HG03575 (cell line): ENCODE measurements around the gene SNU13.
"Not testable (repeated sequence)": the region's sequence is repeated elsewhere in the genome, so short reads cannot be mapped to it uniquely, and the experiment has no call there.

Source experiments
- ATAC-seq: cut with Tn5 transposase; IDR thresholded peaks from one replicate; pipeline ENCODE4 v1.9.1; 2021; ENCODE audit not compliant: unreplicated experiment, insufficient number of reproducible peaks, low FRiP score; ENCODE audit errors: extremely low read depth

SNU13 gene

DNA sequence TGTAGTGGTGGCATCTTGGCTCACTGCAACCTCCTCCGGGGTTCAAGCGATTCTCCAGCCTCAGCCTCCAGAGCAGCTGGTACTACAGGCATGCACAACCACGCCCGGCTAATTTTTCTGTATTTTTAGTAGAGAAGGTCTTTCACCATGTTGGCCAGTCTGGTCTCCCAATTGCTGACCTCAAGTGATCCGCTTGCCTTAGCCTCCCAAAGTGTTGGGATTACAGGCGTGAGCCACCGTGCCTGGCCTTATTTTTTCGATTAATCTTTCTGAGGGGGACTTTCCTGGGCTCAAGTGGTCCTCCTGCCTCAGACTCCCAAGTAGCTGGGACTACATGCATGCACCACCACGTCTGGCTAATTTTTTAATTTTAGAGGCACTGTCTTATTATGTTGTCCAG, 5.6 kb downstream of the SNU13 start:
- no peak for ATAC-seq

DNA sequence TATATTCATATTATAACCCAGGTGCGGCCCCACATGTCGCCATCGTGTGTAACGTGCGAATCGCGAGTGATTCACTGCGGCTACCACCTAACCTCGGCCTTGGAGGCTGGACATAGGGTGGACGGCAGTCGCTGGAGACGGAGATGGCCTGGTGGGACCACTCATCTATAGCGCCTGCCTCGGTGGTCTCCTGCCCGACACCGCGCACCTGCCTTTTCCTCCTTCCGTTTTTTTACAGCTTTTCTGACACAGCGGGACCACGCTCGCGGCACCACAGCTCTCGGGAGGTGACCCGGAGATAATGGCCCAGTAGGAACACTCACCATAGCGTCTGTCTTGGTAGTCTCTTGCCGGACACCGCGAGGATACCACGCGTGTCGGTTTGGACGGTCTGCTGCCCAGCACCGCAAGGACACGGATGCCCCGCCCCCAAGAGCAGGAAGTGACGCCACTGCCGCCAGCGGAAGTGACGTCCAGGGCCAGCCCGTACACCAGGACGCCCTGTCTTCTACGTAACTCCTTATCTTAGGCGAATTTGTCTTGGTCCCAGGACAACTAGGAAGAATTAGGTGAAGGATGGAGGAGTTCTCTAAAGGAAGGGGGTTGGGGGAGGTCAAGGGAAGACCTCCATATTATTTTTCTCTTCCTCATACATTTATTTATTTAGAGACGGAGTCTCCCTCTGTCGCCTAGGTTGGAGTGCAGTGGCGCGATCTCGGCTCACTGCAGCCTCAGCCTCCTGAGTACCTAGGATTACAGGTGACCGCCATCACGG, 6.4 kb downstream of the SNU13 start:
- no peak for ATAC-seq

DNA sequence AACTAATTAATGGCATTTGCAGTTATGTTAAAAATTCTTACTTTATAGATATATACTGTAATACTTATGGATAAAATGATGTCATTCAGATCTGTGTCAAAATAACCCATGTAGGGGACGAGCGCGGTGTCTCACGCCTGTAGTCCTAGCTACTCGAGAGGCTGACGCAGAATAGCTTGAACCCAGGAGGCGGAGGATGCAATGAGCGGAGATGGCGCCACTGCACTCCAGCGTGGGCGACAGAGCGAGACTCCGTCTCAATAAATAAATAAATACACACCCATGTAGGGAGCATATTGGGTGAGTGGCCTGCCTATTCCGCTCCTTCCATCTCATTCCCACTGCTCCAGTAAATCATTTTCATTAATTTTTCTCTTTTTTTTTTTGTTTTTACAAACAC, 7.1 kb downstream of the SNU13 start:
- no peak for ATAC-seq

DNA sequence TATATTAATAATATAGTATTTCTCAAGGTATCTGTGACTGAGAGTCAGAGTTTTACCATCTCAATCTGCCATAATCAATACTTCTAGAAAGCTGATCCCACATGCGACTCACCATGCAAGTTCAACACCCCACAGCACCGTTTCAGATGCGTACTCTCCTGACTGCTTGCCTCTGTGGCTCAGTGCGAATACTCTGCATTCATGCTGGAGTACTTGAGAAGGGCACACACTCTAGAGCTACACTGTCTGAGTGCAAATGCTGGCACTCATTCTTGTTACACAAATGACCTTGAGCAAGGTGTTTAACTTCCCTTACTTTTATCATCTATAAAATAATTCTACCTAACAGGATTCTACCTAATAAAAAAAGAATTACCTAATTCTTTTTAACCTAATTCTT, 12.5 kb downstream of the SNU13 start:
- no peak for ATAC-seq

DNA sequence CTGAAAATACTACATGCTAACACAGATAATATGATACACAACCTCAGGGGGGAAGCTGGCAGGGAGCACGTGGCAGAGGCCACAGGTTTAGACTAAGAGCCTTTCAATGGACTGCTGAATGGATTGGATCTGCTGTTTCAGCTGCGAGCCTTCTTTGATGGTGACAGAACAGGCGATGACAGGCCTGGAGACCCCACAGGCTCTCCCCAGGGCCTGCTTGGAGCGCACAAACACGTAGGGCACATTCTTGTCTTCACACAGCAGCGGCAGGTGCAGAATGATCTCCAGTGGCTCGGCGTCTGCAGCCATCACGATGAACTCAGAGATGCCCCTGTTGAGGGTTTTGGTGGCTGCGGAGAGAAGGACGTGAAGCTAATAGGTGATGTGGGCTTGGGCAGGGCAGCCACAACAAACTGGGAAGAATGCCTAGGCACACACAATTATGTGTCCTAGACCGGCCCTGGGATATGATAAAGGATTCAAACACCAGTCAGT, 13.8 kb downstream of the SNU13 start:
- no peak for ATAC-seq

DNA sequence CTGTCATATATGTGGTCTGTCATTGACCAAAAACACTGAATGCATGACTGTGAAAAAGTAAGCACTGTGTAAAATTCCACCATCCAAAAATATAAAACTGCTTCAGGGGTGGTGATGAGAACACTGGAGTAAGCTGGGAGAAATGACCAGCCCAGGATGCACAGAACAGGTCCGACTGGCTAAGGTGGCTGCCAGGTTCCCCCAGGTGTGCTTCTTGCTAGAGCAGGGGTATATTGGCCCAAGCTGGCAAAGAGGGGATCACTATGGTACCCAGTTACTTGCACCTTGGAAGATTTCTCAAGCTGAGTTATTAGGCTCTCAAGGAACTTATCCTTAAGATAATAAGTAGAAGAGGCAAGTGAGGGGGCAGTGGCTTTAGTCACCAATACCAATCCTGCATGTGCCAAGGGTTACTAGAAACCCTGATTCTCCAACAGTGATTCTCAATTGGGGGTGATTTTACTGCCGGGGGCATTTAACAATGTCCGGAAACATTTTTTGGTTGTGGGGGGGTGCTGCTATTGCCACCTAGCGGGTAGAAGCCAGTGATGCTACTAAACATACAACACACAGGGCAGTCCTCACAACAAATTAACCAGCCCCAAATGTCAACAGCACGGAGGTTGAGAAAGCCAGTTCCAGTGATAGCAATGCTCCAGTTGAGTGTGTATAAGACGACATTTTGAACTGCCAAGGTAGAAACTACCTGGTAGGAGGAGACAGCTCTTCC, 15.7 kb downstream of the SNU13 start:
- ATAC-seq, result no peak

DNA sequence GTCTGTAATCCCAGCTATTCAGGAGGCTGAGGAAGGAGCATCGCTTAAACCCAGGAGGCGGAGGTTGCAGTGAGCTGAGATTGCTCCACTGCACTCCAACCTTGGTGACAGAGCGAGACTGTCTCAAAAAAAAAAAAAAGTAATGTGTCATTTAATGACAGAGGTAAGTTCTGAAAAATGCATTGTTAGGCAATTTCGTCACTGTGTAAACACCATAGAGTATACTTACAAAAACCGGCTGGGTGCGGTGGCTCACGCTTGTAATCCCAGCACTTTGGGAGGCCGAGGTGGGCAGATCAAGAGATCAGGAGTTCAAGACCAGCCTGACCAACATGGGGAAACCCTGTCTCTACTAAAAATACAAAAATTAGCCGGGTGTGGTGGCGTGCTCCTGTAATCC, 16.6 kb downstream of the SNU13 start:
- not testable (repeated sequence) for ATAC-seq

DNA sequence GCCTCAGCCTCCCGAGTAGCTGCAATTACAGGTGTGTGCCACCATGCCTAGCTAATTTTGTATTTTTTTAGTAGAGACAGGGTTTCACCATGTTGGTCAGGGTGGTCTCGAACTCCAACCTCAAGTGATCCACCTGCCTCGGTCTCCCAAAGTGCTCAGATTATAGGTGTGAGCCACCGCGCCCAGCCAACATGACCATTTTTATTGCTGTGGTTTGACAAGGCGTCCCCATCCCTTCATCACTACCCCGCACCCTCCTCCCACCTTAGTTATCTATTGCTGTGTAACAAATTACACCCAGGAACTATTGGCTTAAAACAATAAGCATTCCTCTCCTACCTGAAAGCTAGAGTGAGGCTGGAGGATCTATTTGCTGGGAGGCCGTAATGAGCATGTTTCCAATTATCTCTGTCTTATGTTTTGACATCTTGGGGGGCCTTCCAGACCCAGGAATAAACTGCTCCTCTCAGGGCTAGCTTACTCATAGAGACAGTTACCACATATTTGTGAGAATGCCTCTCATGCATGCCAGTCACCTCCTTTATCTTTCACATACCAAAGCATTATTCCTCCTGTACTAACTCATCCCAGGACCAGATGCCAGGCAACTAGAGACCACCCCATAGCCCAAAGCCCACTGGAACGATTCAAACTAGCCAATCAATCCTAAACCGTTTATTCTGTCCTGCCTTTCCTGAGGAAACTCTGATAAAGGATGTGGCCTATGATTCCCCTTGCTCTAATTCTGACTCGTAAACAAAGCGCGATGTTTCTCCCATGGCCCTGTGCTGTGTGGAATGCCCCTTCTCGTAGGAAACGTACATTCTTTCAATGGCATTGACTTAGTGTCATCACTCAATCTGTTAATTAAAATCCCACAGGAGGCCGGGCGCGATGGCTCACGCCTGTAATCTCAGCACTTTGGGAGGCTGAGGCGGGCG, 19.4 kb downstream of the SNU13 start:
- no peak for ATAC-seq

DNA sequence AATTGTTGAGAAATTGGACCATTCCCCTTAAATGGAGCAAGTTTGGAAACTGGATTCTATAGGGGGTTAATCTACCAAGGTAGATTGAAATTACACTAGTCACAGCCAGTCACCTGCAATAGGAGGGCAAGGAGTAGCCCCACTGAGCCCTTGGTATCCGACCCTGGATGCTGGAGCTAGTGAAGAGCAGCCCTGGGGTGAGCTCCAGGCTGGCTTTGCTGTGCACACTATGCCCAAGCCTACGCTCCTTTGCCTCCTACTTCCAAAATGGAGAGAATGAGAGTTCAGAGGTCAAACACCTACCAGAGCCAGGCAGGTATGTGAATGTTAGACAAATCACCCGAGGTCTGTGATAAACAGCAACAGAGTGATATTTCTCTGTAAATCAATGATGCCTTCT, 23.7 kb downstream of the SNU13 start:
- ATAC-seq, result no peak

DNA sequence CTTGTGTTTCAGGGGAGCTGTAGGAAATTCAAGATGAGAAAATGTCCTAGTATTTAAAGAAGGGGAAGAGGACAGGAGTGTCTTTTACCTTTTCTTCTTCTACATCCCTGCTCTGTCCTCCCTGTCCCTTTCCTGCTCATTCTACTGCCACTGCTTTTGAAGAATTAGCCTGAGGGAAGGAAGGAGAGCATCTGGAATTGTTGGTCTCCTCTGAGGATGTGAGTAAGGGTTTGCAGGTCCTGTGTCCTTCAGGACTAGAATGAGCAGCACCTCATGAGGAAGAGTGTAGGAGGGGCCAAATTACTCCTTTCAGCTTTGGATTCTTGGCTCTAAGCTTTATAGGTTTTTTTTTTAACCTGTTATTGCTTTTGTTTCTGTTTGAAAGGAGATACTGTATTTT, 24.2 kb downstream of the SNU13 start:
- ATAC-seq, result no peak

DNA sequence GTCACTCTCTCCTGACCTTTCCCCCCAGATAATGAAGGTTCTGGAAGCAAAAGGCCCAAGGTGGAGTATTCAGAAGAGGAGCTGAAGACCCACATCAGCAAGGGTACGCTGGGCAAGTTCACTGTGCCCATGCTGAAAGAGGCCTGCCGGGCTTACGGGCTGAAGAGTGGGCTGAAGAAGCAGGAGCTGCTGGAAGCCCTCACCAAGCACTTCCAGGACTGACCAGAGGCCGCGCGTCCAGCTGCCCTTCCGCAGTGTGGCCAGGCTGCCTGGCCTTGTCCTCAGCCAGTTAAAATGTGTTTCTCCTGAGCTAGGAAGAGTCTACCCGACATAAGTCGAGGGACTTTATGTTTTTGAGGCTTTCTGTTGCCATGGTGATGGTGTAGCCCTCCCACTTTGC, 25.1 kb downstream of the SNU13 start:
- ATAC-seq, result not testable (repeated sequence)

DNA sequence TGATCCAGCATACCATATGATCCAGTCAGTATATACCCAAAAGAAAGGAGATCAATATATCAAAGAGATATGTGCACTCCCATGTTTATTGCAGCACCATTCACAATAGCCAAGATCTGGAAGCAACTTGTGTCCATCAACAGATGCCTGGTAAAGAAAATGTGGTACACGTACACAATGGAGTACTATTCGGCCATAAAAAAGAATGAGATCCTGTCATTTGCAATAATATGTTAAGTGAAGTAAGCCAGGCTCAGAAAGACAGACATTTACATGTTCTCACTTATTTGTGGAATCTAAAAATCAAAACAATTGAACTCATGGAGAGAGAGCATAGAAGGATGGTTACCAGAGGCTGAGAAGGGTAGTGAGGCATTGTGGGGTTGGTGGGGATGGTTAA, 27.0 kb downstream of the SNU13 start:
- ATAC-seq, result no peak

DNA sequence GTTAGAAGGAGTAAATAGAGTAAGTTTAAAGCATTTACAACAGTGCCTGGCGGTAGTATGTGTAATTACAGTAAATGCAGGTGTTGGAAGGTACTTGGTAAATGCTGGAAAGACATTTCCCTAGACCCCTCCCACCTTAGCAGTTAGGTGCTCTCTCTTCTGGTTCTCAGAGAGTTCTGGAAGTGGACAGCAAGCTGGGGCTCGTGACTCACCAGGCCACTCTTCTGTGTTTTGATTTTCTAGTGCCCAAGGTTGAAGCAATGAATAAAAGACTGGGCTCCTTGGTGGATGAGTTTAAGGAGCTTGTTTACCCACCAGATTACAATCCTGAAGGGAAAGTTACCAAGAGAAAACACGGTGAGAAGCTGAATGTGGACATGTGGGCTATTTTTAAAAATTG, 27.6 kb downstream of the SNU13 start:
- no peak for ATAC-seq

DNA sequence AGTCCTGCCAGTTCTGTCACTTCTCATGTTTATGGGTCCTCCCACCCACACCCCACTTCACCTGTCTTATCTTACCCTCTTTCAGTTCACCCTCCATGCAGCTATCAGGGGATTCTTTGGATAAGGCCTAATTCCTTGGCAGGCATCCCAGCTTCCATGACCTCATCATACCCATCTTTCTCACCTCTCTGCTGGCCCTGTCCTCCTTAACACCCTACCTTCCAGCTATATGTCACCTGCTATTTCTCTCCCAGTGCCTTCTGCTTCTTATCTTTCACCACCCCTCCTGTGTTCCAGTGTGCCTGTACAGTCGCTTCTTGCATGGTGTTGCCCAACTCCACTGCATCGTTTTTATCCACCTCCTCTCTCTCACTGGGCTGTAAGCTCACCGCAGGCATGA, 28.3 kb downstream of the SNU13 start:
- ATAC-seq, result no peak

DNA sequence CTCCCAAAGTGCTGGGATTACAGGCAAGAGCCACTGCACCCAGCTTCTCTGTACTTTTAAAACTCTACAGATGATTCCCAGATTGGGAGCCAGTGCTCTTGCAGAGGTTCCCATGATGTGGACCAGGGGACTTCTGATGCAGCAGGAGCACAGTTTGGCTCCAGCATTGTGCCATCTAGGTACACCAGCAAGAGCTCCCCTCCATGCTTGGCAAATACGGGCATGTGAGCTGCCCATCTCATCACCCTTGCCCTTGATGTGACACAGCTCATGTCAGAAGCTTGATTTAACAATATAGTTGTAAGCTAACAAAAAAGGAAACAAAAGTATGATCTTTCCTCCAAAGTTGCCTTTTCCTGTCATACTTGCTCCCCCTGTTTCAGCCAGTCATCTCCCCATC, 28.7 kb downstream of the SNU13 start:
- no peak for ATAC-seq

DNA sequence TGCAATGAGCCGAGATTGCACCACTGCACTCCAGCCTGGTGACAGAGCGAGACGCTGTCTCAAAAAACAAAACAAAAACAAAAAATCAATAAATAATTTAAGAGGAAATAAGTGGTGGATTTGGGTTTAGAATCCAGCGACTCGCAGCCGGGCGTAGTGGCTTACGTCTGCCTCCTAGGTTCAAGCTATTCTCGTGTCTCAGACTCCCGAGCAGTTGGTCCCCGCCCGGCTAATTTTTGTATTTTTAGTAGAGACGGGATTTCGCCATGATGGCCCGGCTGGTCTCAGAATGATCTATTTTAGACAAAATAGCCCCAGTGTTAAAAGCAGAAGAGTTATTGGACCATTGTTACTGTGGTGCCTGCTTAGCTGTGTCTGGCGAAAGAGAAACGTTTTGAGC, 29.8 kb downstream of the SNU13 start:
- ATAC-seq, result no peak

DNA sequence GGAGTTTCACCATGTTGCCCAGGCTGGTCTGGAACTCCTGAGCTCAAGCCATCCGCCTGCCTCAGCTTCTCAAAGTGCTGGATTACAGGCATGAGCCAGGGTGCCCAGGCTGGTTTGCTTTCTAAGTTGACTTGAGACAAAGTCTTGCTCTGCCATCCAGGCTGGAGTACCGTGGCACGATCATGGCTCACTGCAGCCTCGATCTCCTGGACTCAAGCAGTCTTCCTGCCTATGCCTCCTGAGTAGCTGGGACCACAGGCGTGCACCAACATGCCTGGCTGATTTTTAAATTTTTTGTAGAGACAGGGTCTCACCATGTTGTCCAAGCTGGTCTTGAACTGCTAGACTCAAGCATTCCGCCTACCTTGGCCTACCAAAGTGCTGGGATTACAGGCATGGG, 31.0 kb downstream of the SNU13 start:
- ATAC-seq, result no peak

DNA sequence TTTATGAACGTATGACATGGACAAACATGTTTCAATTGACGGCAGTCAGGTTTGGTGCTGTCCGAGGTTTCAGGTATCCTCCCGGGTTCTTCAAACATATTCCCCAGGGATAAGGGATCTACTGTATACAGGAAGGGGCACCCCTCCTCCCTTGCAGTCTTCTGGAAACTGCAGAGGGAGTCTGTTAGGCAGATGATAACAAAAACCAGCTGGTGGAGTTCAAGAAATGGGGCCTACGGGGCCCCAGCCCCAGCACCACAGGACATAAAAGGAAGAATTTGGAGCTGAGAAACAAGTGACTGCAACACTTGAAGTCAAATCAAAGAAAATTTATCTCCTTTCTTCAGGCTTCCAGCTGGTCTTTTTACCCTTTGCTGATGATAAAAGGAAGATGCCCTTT, 32.1 kb downstream of the SNU13 start:
- no peak for ATAC-seq

DNA sequence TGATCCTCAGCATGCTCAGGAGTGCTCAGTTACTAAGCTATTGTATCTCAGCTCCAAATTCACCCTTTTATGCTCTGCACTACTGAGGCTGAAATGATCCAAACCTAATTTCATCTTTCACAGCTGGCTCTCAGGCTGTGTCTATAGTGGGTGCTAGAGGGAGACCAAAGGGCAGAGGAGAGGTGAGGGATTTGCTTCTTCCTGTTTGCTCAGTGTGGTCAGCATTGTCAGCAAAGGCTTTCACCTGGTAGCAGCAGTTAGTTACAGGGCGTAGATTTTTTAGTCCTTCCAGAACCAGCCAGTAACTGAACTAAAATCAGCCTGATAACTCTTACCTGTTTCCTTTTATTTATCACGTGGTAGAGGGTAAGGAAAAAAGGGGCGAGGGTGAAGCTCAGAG, 34.3 kb downstream of the SNU13 start:
- ATAC-seq, result no peak

DNA sequence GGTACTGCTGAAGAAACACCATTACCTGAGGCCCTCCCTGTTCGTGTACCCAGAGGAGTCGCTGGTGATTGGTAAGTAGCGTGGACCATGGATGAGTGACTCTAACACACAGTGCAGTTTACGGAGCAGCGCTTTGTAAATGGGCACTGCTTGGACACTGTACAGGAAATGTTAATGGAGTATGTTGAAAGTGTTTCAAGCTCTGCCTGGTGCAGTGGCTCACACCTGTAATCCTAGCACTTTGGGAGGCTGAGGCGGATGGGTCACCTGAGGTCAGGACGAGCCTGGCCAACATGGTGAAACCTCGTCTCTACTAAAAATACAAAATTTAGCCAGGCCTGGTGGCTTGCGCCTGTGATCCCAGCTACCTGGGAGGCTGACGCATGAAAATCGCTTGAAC, 37.8 kb downstream of the SNU13 start:
- no peak for ATAC-seq
